Measurements from ENCODE around the gene FBXW11. TPM values are rescaled to one million over a fixed set of nuclear protein-coding genes. Genes with fewer than 3 reads are reported as not detected.

FBXW11 gene
- total RNA-seq (2021): 34.9 and 40.2 TPM in 2 replicates
- Bru-seq, nascent RNA: percentile 84 among the genes with signal in this experiment
- BruChase-seq, experiment 1, labeled RNA remaining after a 2-hour chase: percentile 82 among the genes with signal in this experiment
- percentile 80 among the genes with signal in this experiment for BruChase-seq, experiment 2, labeled RNA remaining after a 6-hour chase
- long read RNA-seq, partial matches to known transcripts: 2 of 6 reads
- long read RNA-seq, other reads (novel, unspliced or antisense): 3 of 6 reads

DNA sequence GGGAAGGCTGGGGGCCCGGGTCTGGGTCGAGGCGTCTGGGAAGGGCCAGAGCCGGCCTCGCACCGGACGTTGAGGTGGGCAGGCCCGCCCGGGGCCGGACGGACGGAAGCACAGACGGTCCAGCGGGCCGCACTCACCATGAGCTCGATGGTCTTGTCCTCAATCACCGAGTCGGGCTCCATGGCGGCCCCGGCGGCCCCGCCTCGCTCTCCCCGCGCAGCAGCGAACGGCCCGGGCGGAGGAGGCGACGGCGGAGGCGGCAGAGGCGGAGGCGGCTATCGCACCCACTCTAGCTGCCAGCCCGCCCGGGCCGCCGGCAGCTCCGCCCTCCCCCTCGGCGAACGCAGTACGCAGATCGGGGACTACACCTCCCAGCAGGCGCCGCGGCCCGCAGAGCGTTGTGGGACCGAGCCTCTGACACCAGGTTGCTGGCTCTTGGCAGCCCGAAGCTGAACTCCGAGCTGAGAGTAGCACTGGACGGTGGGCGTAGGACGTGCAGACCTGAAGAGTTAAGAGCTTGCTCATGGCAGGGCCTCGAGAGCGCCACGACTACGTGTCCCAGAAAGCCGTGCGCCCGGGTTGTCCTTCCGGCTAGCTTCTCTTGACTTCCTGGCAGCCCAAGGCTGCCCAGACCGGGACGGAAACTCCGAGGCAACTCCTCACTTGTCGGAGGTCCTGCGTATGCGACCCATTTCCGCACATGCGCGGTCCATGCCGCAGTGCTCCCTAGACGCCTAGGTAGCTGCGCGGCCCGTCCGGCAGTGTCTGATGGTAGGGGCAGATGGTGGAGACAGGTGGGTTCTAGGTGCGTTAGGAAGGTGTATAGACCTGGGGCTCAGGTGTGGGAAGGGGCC is at the start of gene FBXW11:
TSS of gene FBXW11 (minus strand) at position 318 of the 854 bp plus-strand sequence. CDS start at position 182, 136 bp downstream.
- Histone ChIP-seq H3K9me3 (ENCODE audit: low read depth, low read length, poor library complexity, severe bottlenecking) (no peaks in the 10 kb centered on the region), H3K27ac (ENCODE audit: low read depth, low read length, poor library complexity, severe bottlenecking) (peak within 1 kb of the TSS; percentile 99), H3K36me3 (ENCODE audit: insufficient read depth, low read length, poor library complexity, severe bottlenecking) (no peaks in the 10 kb centered on the region), H3K4me1 (ENCODE audit: insufficient read depth, low read length, poor library complexity, severe bottlenecking) (peaks cover 11% of the 10 kb centered on the region), H3K27me3 (replicated peaks; ENCODE audit: insufficient read depth, low read depth, low read length, poor library complexity) (no peaks in the 10 kb centered on the region), H3K4me3 (ENCODE audit: low read depth, low read length, poor library complexity, severe bottlenecking) (peak within 1 kb of the TSS; percentile 93)
- ChIA-PET POLR2A (ENCODE audit: low non-redundant PET) (interaction anchor here (0.5 to 0.7 kb wide), 3 partner anchors 276 to 614 kb away, joined by 3 to 6 read pairs (median 3); no protein-coding TSS in a partner anchor), CTCF (interaction anchor here (0.6 to 1.2 kb wide), 3 partner anchors 53 to 391 kb away, joined by 3 to 9 read pairs (median 4); no protein-coding TSS in a partner anchor)
- intact Hi-C loops (cut with micrococcal nuclease; ENCODE audit: unreplicated experiment): loop anchor here (5.0 to 10.0 kb wide), 2 partner anchors 92 to 181 kb away; partner anchors contain the start of gene STK10
- no TSS peak for BruUV-seq (replicated peaks)
- TF ChIP-seq CTCF (conservative IDR thresholded peaks at IDR 0.05; ENCODE audit: low read depth, low read length) (no peak), EZH2 (IDR thresholded peaks at IDR 0.05; ENCODE audit: borderline replicate concordance, low read depth, low read length, poor library complexity, severe bottlenecking) (no peak)
- peak; percentile 95 for DNase-seq (ENCODE audit: low spot score)

DNA sequence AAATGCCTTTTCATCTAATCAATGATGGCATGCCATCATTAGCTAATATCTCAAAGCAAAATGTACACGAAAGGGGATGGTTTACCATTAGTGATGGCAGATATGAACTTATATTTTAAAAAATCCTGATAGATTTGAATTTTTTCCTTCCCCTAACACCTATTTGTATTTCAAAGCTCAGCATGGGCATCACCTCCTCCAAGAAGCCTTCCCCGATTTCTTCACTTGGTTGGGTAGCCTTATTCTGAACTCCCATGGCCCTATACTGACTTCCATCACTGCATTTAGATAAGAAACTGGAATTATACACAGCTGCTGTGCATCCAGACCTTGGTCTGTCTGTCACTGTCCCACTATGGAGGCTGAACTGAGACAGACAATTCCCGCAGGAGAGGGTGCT is 49.6 kb upstream of the FBXW11 start:
- no peak overlapping the region for H3K4me3 ChIP-seq (ENCODE audit: low read depth, low read length, poor library complexity, severe bottlenecking)
- no peaks in the 10 kb centered on the region for H3K4me1 ChIP-seq (ENCODE audit: insufficient read depth, low read length, poor library complexity, severe bottlenecking)
- BruUV-seq (replicated peaks): no TSS peak
- no peaks in the 10 kb centered on the region for H3K9me3 ChIP-seq (ENCODE audit: low read depth, low read length, poor library complexity, severe bottlenecking)
- DNase-seq (ENCODE audit: low spot score): no peak
- ChIA-PET POLR2A (ENCODE audit: low non-redundant PET) (no interaction called here), CTCF (no interaction called here)
- H3K27ac ChIP-seq (ENCODE audit: low read depth, low read length, poor library complexity, severe bottlenecking): no peak overlapping the region
- intact Hi-C loops (cut with micrococcal nuclease; ENCODE audit: unreplicated experiment): no loop called here
- no peaks in the 10 kb centered on the region for H3K27me3 ChIP-seq (replicated peaks; ENCODE audit: insufficient read depth, low read depth, low read length, poor library complexity)
- no peaks in the 10 kb centered on the region for H3K36me3 ChIP-seq (ENCODE audit: insufficient read depth, low read length, poor library complexity, severe bottlenecking)
- TF ChIP-seq CTCF (conservative IDR thresholded peaks at IDR 0.05; ENCODE audit: low read depth, low read length): no peak
- no peak for TF ChIP-seq EZH2 (IDR thresholded peaks at IDR 0.05; ENCODE audit: borderline replicate concordance, low read depth, low read length, poor library complexity, severe bottlenecking)

DNA sequence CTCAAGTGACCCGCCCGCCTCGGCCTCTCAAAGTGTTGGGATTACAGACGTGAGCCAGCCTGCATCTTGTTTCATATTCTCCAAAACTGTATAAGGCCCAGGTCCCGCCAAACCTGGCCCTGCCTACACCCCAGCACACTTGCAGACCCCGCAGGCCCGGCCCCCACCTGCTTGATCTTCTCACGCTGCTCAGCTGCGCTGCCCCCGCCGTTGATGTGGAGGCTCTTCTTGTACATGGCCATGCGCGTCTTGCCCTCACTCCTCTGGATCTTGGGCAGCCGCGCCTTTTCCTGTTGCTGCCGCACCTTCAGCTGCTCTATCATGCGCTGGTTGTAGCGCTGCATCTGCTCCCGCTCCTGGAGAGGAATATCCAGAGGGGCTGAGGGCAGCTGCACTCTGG is 49.0 kb upstream of the FBXW11 start:
- no TSS peak for BruUV-seq (replicated peaks)
- H3K4me1 ChIP-seq (ENCODE audit: insufficient read depth, low read length, poor library complexity, severe bottlenecking): no peaks in the 10 kb centered on the region
- H3K4me3 ChIP-seq (ENCODE audit: low read depth, low read length, poor library complexity, severe bottlenecking): no peak overlapping the region
- DNase-seq (ENCODE audit: low spot score): no peak
- no peak overlapping the region for H3K27ac ChIP-seq (ENCODE audit: low read depth, low read length, poor library complexity, severe bottlenecking)
- POLR2A ChIA-PET (ENCODE audit: low non-redundant PET): no interaction called here
- H3K36me3 ChIP-seq (ENCODE audit: insufficient read depth, low read length, poor library complexity, severe bottlenecking): no peaks in the 10 kb centered on the region
- no peaks in the 10 kb centered on the region for H3K9me3 ChIP-seq (ENCODE audit: low read depth, low read length, poor library complexity, severe bottlenecking)
- no peak for TF ChIP-seq CTCF (conservative IDR thresholded peaks at IDR 0.05; ENCODE audit: low read depth, low read length)
- TF ChIP-seq EZH2 (IDR thresholded peaks at IDR 0.05; ENCODE audit: borderline replicate concordance, low read depth, low read length, poor library complexity, severe bottlenecking): no peak
- intact Hi-C loops (cut with micrococcal nuclease; ENCODE audit: unreplicated experiment): no loop called here
- H3K27me3 ChIP-seq (replicated peaks; ENCODE audit: insufficient read depth, low read depth, low read length, poor library complexity): no peaks in the 10 kb centered on the region
- CTCF ChIA-PET: no interaction called here
